Subcutaneous abdominal adipose tissue (tissue), 5 donors: ENCODE results near the gene CDC42BPB.
"Not testable (repeated sequence)": the region's sequence is repeated elsewhere in the genome, so short reads cannot be mapped to it uniquely, and the experiment has no call there.

Source experiments
- H3K27ac ChIP-seq: one replicate; pipeline ENCODE4 v1.7.0; 2013; ENCODE audit warnings: low read depth, mild to moderate bottlenecking, inconsistent platforms, low read length, moderate library complexity
- H3K27me3 ChIP-seq, 5 donors: one replicate each; pipeline ENCODE4 v1.7.0; 2013; ENCODE audit warnings: low read length in 5 of 5, inconsistent platforms in 1 of 5; ENCODE audit not compliant: control insufficient read depth in 5 of 5, insufficient read depth in 4 of 5
- H3K36me3 ChIP-seq, 5 donors: one replicate each; pipeline ENCODE4 v1.7.0; 2013; ENCODE audit warnings: low read length in 5 of 5; ENCODE audit not compliant: control insufficient read depth in 5 of 5, insufficient read depth in 5 of 5
- H3K4me1 ChIP-seq, 5 donors: one replicate each; pipeline ENCODE4 v1.7.0; 2013; ENCODE audit warnings: low read length in 5 of 5, mild to moderate bottlenecking in 3 of 5, moderate library complexity in 1 of 5; ENCODE audit not compliant: control insufficient read depth in 5 of 5, insufficient read depth in 5 of 5
- H3K4me3 ChIP-seq, 5 donors: one replicate each; pipeline ENCODE4 v1.7.0; 2013; ENCODE audit warnings: low read length in 5 of 5, low read depth in 1 of 5
- H3K9ac ChIP-seq, 5 donors: one replicate each; pipeline ENCODE4 v1.7.0; 2013; ENCODE audit warnings: low read length in 5 of 5, mild to moderate bottlenecking in 4 of 5, moderate library complexity in 3 of 5
- H3K9me3 ChIP-seq, 5 donors: one replicate each; pipeline ENCODE4 v1.7.0; 2013; ENCODE audit warnings: low read length in 5 of 5; ENCODE audit not compliant: control insufficient read depth in 5 of 5
- donor health status: healthy.
- donor health status: healthy.
- donor health status: healthy.
- donor health status: healthy.
- donor health status: healthy.

The CDC42BPB gene

GRCh38 chr14:102927878-102928411 lies 129.4 kb downstream of the CDC42BPB start:
- peaks cover 28 to 52% (median 44%) of the 10 kb centered on the region in 5 donors for H3K27me3 ChIP-seq
- peaks cover 0 to 43% (median 33%) of the 10 kb centered on the region in 5 donors for H3K4me1 ChIP-seq
- H3K36me3 ChIP-seq: peaks cover 0 to 15% (median 5%) of the 10 kb centered on the region in 5 donors
- peak overlapping the region in 1 of 5 donors; percentile 74 for H3K9ac ChIP-seq
- H3K9me3 ChIP-seq: no peaks in the 10 kb centered on the region
- H3K27ac ChIP-seq: no peak overlapping the region
- peak overlapping the region in 4 of 5 donors; percentile 42 to 71 (median 57) for H3K4me3 ChIP-seq

GRCh38 chr14:102927346-102927877 lies 129.9 kb downstream of the CDC42BPB start:
- H3K9me3 ChIP-seq: no peaks in the 10 kb centered on the region
- peaks cover 0 to 11% (median 1%) of the 10 kb centered on the region in 5 donors for H3K36me3 ChIP-seq
- H3K4me1 ChIP-seq: peaks cover 0 to 48% (median 37%) of the 10 kb centered on the region in 5 donors
- peaks cover 33 to 53% (median 44%) of the 10 kb centered on the region in 5 donors for H3K27me3 ChIP-seq
- H3K27ac ChIP-seq: no peak overlapping the region
- H3K4me3 ChIP-seq: peak overlapping the region in 1 of 5 donors; percentile 42
- no peak overlapping the region for H3K9ac ChIP-seq

- H3K9ac ChIP-seq: not testable (repeated sequence)
- peaks cover 0 to 48% (median 37%) of the 10 kb centered on the region in 5 donors for H3K4me1 ChIP-seq
Measured at GRCh38 chr14:102926840-102927239, 130.5 kb downstream of the CDC42BPB start.

GRCh38 chr14:102926104-102926503 lies 131.2 kb downstream of the CDC42BPB start:
- Histone ChIP-seq H3K9ac (no peak overlapping the region), H3K36me3 (no peaks in the 10 kb centered on the region), H3K9me3 (no peaks in the 10 kb centered on the region), H3K4me1 (peaks cover 0 to 48% (median 37%) of the 10 kb centered on the region in 5 donors), H3K27me3 (peaks cover 33 to 58% (median 47%) of the 10 kb centered on the region in 5 donors), H3K27ac (no peak overlapping the region), H3K4me3 (no peak overlapping the region)

More at GRCh38 chr14:102926840-102927239, 130.5 kb downstream of the CDC42BPB start:
- H3K27ac ChIP-seq, H3K36me3 ChIP-seq, H3K4me3 ChIP-seq, H3K9me3 ChIP-seq: not testable (repeated sequence)
- peaks cover 33 to 57% (median 47%) of the 10 kb centered on the region in 5 donors for H3K27me3 ChIP-seq

- no peak overlapping the region for H3K4me3 ChIP-seq
- H3K36me3 ChIP-seq: no peaks in the 10 kb centered on the region
- H3K27ac ChIP-seq: no peak overlapping the region
- H3K9ac ChIP-seq: no peak overlapping the region
- peaks cover 31 to 55% (median 46%) of the 10 kb centered on the region in 5 donors for H3K27me3 ChIP-seq
- no peaks in the 10 kb centered on the region for H3K9me3 ChIP-seq
- H3K4me1 ChIP-seq: peaks cover 0 to 47% (median 36%) of the 10 kb centered on the region in 5 donors
Measured at GRCh38 chr14:102925646-102926045, 131.7 kb downstream of the CDC42BPB start.

- Histone ChIP-seq H3K9ac (no peak overlapping the region), H3K4me3 (no peak overlapping the region), H3K36me3 (no peaks in the 10 kb centered on the region), H3K4me1 (peaks cover 0 to 40% (median 34%) of the 10 kb centered on the region in 5 donors), H3K27me3 (peaks cover 29 to 53% (median 43%) of the 10 kb centered on the region in 5 donors), H3K27ac (no peak overlapping the region), H3K9me3 (no peaks in the 10 kb centered on the region)
Measured at GRCh38 chr14:102924632-102925588, 132.4 kb downstream of the CDC42BPB start.

GRCh38 chr14:102923925-102924486 lies 133.3 kb downstream of the CDC42BPB start:
- Histone ChIP-seq H3K27me3 (peaks cover 29 to 44% (median 35%) of the 10 kb centered on the region in 5 donors), H3K4me3 (no peak overlapping the region), H3K9me3 (no peaks in the 10 kb centered on the region), H3K4me1 (peaks cover 0 to 31% (median 25%) of the 10 kb centered on the region in 5 donors), H3K9ac (no peak overlapping the region), H3K36me3 (no peaks in the 10 kb centered on the region), H3K27ac (no peak overlapping the region)

GRCh38 chr14:102923201-102923924 lies 134.0 kb downstream of the CDC42BPB start:
- H3K9me3 ChIP-seq: no peaks in the 10 kb centered on the region
- peak overlapping the region in 4 of 5 donors; percentile 6 to 50 (median 38) for H3K4me3 ChIP-seq
- peaks cover 0 to 25% (median 19%) of the 10 kb centered on the region in 5 donors for H3K4me1 ChIP-seq
- H3K36me3 ChIP-seq: no peaks in the 10 kb centered on the region
- no peak overlapping the region for H3K27ac ChIP-seq
- H3K27me3 ChIP-seq: peaks cover 26 to 40% (median 31%) of the 10 kb centered on the region in 5 donors
- no peak overlapping the region for H3K9ac ChIP-seq

- Histone ChIP-seq H3K9ac (peak within 1 kb of the TSS in 1 of 5 donors; percentile 29), H3K27me3 (peaks cover 25 to 38% (median 31%) of the 10 kb centered on the region in 5 donors), H3K4me3 (peak within 1 kb of the TSS in 4 of 5 donors; percentile 6 to 50 (median 38)), H3K27ac (no peak within 1 kb of the TSS), H3K4me1 (peaks cover 0 to 18% (median 13%) of the 10 kb centered on the region in 5 donors), H3K9me3 (no peaks in the 10 kb centered on the region), H3K36me3 (no peaks in the 10 kb centered on the region)
Measured at GRCh38 chr14:102922490-102923200, 134.7 kb downstream of the CDC42BPB start, which contains the start of gene AMN. Gene AMN, plus strand, starts transcription at chr14:102922663. Its CDS starts 26 bp downstream, at chr14:102922689.
